ENCODE data around the gene CLGN. TPM values are rescaled to one million over a fixed set of nuclear protein-coding genes. Genes with fewer than 3 reads are reported as not detected.

Gene CLGN
- total and polyA plus RNA-seq, 7 donors, result 0.14 to 0.89 (median 0.39) TPM

DNA sequence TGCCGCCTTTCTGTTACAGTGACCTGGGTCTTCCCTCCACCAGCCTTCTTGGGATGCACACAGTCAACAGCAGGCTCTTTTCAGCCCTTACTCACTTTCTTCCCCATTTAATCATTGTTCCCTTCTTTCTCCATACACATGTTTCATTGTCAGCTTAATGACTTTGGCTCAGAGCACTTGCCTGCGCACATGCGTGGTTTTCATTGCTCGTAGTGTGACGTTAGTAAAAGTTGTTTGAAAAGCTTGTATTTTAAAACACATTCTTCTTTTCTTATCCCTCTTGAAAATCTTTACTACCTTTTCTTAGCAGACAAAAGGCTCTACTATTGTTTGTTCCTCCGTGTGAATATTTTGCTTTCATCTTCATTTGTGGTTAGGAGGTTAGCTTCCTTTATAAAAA, 73.7 kb downstream of the CLGN start:
- intact Hi-C loops (cut with DNase I), result no loop called here
- Histone ChIP-seq H3K36me3 (ENCODE audit: insufficient read depth in 1 of 2, low read depth in 1 of 2) (no peaks in the 10 kb centered on the region), H3K9me3 (no peaks in the 10 kb centered on the region), H3K27ac (no peak overlapping the region), H3K4me3 (no peak overlapping the region), H3K27me3 (ENCODE audit: insufficient read depth in 3 of 3, low read length in 2 of 3) (no peaks in the 10 kb centered on the region), H3K4me1 (no peaks in the 10 kb centered on the region)
- DNase-seq, result no peak
- TF ChIP-seq, protein P1, sequence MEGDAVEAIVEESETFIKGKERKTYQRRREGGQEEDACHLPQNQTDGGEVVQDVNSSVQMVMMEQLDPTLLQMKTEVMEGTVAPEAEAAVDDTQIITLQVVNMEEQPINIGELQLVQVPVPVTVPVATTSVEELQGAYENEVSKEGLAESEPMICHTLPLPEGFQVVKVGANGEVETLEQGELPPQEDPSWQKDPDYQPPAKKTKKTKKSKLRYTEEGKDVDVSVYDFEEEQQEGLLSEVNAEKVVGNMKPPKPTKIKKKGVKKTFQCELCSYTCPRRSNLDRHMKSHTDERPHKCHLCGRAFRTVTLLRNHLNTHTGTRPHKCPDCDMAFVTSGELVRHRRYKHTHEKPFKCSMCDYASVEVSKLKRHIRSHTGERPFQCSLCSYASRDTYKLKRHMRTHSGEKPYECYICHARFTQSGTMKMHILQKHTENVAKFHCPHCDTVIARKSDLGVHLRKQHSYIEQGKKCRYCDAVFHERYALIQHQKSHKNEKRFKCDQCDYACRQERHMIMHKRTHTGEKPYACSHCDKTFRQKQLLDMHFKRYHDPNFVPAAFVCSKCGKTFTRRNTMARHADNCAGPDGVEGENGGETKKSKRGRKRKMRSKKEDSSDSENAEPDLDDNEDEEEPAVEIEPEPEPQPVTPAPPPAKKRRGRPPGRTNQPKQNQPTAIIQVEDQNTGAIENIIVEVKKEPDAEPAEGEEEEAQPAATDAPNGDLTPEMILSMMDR (IDR thresholded peaks at IDR 0.05), result no peak
- 80 to 84% (median 84%) methylated on average over 6 of the region's 6 CpGs for WGBS, 3 donors
- ATAC-seq, result no peak

DNA sequence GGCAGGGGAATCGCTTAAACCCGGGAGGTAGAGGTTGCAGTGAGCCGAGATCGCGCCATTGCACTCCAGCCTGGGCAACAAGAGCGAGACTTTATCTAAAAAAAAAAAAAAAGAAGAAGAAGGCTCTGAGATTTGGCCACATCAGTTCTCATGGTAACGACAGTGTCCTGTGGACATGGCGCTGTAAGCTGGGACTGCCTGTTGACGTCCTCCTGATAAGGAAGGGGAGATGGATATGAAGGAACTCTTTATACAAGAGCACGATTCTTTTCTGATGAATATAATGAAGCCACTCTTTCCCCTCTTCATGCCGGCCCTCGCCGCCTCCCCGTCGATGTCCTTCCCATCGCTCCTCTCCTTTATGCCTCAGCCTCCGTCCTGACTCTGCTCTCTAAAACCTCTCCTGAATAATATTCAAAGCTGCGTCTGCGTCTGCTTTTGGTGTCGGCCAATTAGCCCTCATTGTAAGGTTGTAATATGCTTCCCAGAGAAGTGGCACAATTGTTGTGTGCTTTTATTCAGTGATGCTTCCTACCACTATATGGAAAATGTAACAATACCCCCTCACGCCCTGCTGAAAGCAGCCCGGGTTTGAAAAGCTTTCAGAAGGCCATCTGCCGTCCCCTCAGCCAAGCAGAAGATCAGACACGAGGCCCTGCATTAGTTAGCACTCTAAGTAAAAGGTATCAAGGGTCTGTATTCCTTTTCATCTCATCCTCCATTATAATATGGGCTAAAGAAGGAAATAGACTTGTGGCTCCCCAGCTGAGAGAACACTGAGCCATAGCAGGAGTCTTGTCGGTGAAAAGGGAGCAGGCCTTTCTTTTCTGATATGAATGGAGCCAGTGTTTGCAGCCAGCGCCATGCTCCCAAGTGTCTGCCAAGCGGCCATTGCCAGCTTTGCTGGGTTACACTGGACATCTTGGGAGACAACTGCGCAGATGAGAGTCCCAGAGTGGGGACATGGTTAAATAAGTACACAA, 76.1 kb downstream of the CLGN start:
- intact Hi-C loops (cut with DNase I), result no loop called here
- ATAC-seq, result no peak
- no peak for DNase-seq
- H3K36me3 ChIP-seq (ENCODE audit: insufficient read depth in 1 of 2, low read depth in 1 of 2), result no peaks in the 10 kb centered on the region
- TF ChIP-seq, protein P1 (IDR thresholded peaks at IDR 0.05), result no peak
- H3K27me3 ChIP-seq (ENCODE audit: insufficient read depth in 3 of 3, low read length in 2 of 3), result no peaks in the 10 kb centered on the region
- no peaks in the 10 kb centered on the region for H3K4me1 ChIP-seq
- H3K27ac ChIP-seq, result no peak overlapping the region
- H3K9me3 ChIP-seq, result no peaks in the 10 kb centered on the region
- WGBS, 3 donors, result 90% methylated on average over 27 to 28 of the region's 28 CpGs
- no peak overlapping the region for H3K4me3 ChIP-seq

DNA sequence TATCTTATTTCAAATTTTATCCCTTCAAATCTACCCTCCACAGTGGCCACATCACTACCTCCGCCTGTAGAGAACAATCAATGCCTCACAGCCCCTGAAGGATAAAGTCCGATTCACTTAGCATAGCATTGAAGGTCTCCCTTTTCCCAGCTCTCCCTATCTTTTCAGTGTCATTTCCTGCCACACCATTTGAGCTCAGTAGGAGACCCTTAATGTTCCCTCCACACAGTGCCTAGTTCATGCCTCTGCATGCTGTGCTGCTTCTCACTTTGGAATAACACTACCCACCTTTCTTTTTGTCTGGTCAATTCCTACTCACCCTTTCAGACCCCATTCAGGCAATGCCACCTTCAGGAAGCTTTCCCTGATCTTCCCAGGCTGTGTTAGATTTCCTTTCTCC, 77.6 kb downstream of the CLGN start:
- no peak overlapping the region for H3K4me3 ChIP-seq
- H3K36me3 ChIP-seq (ENCODE audit: insufficient read depth in 1 of 2, low read depth in 1 of 2), result no peaks in the 10 kb centered on the region
- no peaks in the 10 kb centered on the region for H3K27me3 ChIP-seq (ENCODE audit: insufficient read depth in 3 of 3, low read length in 2 of 3)
- H3K4me1 ChIP-seq, result no peaks in the 10 kb centered on the region
- ATAC-seq (no peak), DNase-seq (no peak)
- WGBS, 3 donors, result 75 to 84% (median 80%) methylated on average over 2 of the region's 2 CpGs
- no peak overlapping the region for H3K27ac ChIP-seq
- no peaks in the 10 kb centered on the region for H3K9me3 ChIP-seq
- intact Hi-C loops (cut with DNase I), result no loop called here
- TF ChIP-seq, protein P1 (IDR thresholded peaks at IDR 0.05), result no peak

DNA sequence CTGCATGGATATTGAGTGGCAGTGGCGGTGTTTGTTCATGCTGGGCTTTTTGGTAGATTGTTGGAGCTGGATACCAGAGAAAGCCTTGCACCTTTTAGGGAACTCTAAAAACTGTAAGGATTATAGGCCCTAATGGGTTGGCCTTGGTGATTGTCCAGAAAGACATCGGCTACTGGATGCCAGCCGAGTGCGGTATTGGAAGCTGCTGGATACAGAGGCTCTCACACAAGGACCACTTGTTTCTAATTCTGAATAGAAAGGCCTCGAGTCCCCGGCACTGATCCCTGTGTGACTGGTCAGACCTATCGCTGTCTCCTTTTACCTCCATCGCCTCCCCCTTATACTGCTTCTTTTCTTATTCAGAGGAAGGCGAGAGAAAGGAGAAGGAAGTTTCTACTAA, 81.3 kb downstream of the CLGN start:
- ATAC-seq (no peak), DNase-seq (no peak)
- Histone ChIP-seq H3K4me3 (no peak overlapping the region), H3K27me3 (ENCODE audit: insufficient read depth in 3 of 3, low read length in 2 of 3) (no peaks in the 10 kb centered on the region), H3K27ac (no peak overlapping the region), H3K9me3 (no peaks in the 10 kb centered on the region), H3K36me3 (ENCODE audit: insufficient read depth in 1 of 2, low read depth in 1 of 2) (no peaks in the 10 kb centered on the region), H3K4me1 (no peaks in the 10 kb centered on the region)
- TF ChIP-seq, protein P1 (IDR thresholded peaks at IDR 0.05), result no peak
- intact Hi-C loops (cut with DNase I), result no loop called here
- WGBS, 3 donors, result 72 to 87% (median 76%) methylated on average over 9 of the region's 9 CpGs
